GM12878 (cell line): ENCODE results near the gene MYO15A. TPM values are rescaled to one million over a fixed set of nuclear protein-coding genes. Genes with fewer than 3 reads are reported as not detected.
A peak's percentile ranks its signal among the peaks of the same experiment; 100 is the strongest.

Source experiments
- ATAC-seq: fragments of 200-7000 bp; cut with Tn5 transposase; 3 replicates; pipeline ENCODE4 v1.9.1; 2020; ENCODE audit warnings: mild to moderate bottlenecking, moderate library complexity
- BruUV-seq: library from RNA; stranded (reverse); fragments of 400-500 nt; replicated peaks from 2 replicates; lab custom pipeline; 2021; lab: Mats Ljungman, UMichigan
- CTCF ChIA-PET: fragments of 300-600 bp; sonication (Branson Sonifier 250); formaldehyde crosslinking; extraction: SDS; loops from one replicate; lab custom pipeline; 2021; ENCODE audit warnings: inconsistent platforms; lab: Yijun Ruan, JAX
- POLR2A ChIA-PET: fragments of 350-600 bp; formaldehyde crosslinking; extraction: SDS; loops from one replicate; lab custom pipeline; 2021; ENCODE audit warnings: inconsistent platforms; lab: Charles Lee
- RAD21 ChIA-PET: fragments of 300-600 bp; sonication (Branson Sonifier 250); formaldehyde crosslinking; loops from one replicate; lab custom pipeline; 2023; ENCODE audit warnings: antibody characterized with exemption; ENCODE audit not compliant: unreplicated experiment; lab: Charles Lee
- SMC1A ChIA-PET: fragments of 300-600 bp; sonication (Branson Sonifier 250); formaldehyde crosslinking; loops from one replicate; lab custom pipeline; 2023; ENCODE audit not compliant: unreplicated experiment, uncharacterized antibody; lab: Charles Lee
- DNase-seq: peaks from one replicate; pipeline ENCODE4 v3.0.0-alpha.2; 2011; ENCODE audit warnings: low read depth, low spot score
- FAIRE-seq: peaks from 3 replicates; lab custom pipeline; 2011; peaks lifted over from hg19 to GRCh38; lab: Jason Lieb, UNC
- H2AFZ ChIP-seq: 2 replicates; pipeline ENCODE4 v1.6.0; 2011; ENCODE audit warnings: low read depth, low read length, control low read depth; ENCODE audit not compliant: control insufficient read depth
- H3K27ac ChIP-seq: 2 replicates; pipeline ENCODE4 v1.5.1; 2011; ENCODE audit warnings: control low read depth; ENCODE audit not compliant: control insufficient read depth, insufficient read depth
- H3K27me3 ChIP-seq, 2 experiments: replicated peaks in 1 of 2; 2 replicates each; pipeline versions ENCODE4 v1.6.0 to v1.6.1; 2011; ENCODE audit warnings: low read length in 1 of 2; ENCODE audit not compliant: control insufficient read depth in 2 of 2, insufficient read depth in 2 of 2
- H3K36me3 ChIP-seq, 2 experiments: 2 replicates each; pipeline ENCODE4 v1.5.1; 2011; ENCODE audit warnings: low read length in 1 of 2; ENCODE audit not compliant: control insufficient read depth in 2 of 2, insufficient read depth in 2 of 2
- H3K4me1 ChIP-seq: 2 replicates; pipeline ENCODE4 v1.6.1; 2011; ENCODE audit warnings: mild to moderate bottlenecking, low read length, moderate library complexity, mixed read lengths; ENCODE audit not compliant: control insufficient read depth, insufficient read depth
- H3K4me2 ChIP-seq: 2 replicates; pipeline ENCODE4 v1.6.0; 2011; ENCODE audit warnings: control low read depth; ENCODE audit not compliant: control insufficient read depth, insufficient read depth
- H3K4me3 ChIP-seq: fragments of 200-600 bp; sonication (generic); 2 replicates; pipeline ENCODE4 v1.5.1; 2016
- H3K79me2 ChIP-seq: 2 replicates; pipeline ENCODE4 v1.6.0; 2011; ENCODE audit warnings: low read length; ENCODE audit not compliant: control insufficient read depth, insufficient read depth
- H3K9ac ChIP-seq: 2 replicates; pipeline ENCODE4 v1.8.0; 2011; ENCODE audit warnings: low read length, control low read depth, mixed read lengths; ENCODE audit not compliant: control insufficient read depth, insufficient read depth
- H3K9me3 ChIP-seq: replicated peaks from 3 replicates; pipeline ENCODE4 v1.5.1; 2011; ENCODE audit warnings: mild to moderate bottlenecking, low read length; ENCODE audit not compliant: control insufficient read depth, insufficient read depth
- H4K20me1 ChIP-seq: 2 replicates; pipeline ENCODE4 v1.6.0; 2011; ENCODE audit not compliant: control insufficient read depth, insufficient read depth
- ASH2L ChIP-seq: fragments of 300-600, 200-600 bp; sonication (generic); IDR thresholded peaks from 2 replicates; pipeline ENCODE4 v1.6.1; 2017; ENCODE audit warnings: low read depth, mild to moderate bottlenecking, borderline replicate concordance
- CEBPZ ChIP-seq: fragments of 150-350 bp; IDR thresholded peaks from 2 replicates; pipeline ENCODE4 v1.6.1; 2016; ENCODE audit warnings: low read depth, low read length
- FOS ChIP-seq: IDR thresholded peaks from 3 replicates; pipeline ENCODE4 v1.6.1; 2011; ENCODE audit warnings: borderline replicate concordance; ENCODE audit not compliant: insufficient read length; ENCODE audit errors: extremely low read depth
- FOXM1 ChIP-seq: IDR thresholded peaks from 2 replicates; pipeline ENCODE4 v1.6.1; 2012; ENCODE audit warnings: low read depth, mild to moderate bottlenecking, inconsistent platforms, low read length, moderate library complexity
- IRF5 ChIP-seq: fragments of 450-650 bp; IDR thresholded peaks from 2 replicates; pipeline ENCODE4 v1.6.1; 2017; ENCODE audit warnings: borderline replicate concordance
- KAT2A ChIP-seq: conservative IDR thresholded peaks from 2 replicates; pipeline ENCODE4 v1.6.1; 2011; ENCODE audit warnings: low read depth, low read length; ENCODE audit not compliant: control insufficient read depth
- NFXL1 ChIP-seq: fragments of 450-650 bp; IDR thresholded peaks from 2 replicates; pipeline ENCODE4 v1.6.1; 2017; ENCODE audit warnings: antibody characterized with exemption, mild to moderate bottlenecking, borderline replicate concordance
- PAX5 ChIP-seq: IDR thresholded peaks from 2 replicates; pipeline ENCODE4 v1.6.1; 2011; ENCODE audit warnings: low read depth, low read length, borderline replicate concordance
- RUNX3 ChIP-seq: IDR thresholded peaks from 2 replicates; pipeline ENCODE4 v1.6.1; 2012; ENCODE audit warnings: low read length, inconsistent platforms
- SIX5 ChIP-seq: IDR thresholded peaks from 2 replicates; pipeline ENCODE4 v1.6.1; 2011; ENCODE audit warnings: mild to moderate bottlenecking, low read depth, low read length, moderate library complexity; ENCODE audit not compliant: severe bottlenecking
- ZNF384 ChIP-seq: IDR thresholded peaks from 2 replicates; pipeline ENCODE4 v1.6.1; 2012; ENCODE audit warnings: low read depth, mild to moderate bottlenecking, low read length, improper control_type of control experiment, borderline replicate concordance
- WGBS: methylation state at CpG from one replicate; pipeline ENCODE4 v1.1.6; 2016; ENCODE audit warnings: low lambda C conversion rate; ENCODE audit not compliant: insufficient replicate concordance, insufficient coverage; ENCODE audit errors: missing lambda C conversion rate; 5-methylcytosine and 5-hydroxymethylcytosine counted together
- in situ Hi-C: fragments of 300-500 bp; cut with MboI; formaldehyde crosslinking; loops from 9 replicates; pipeline ENCODE4 v1.14.3; 2018; ENCODE audit warnings: mixed read lengths
- intact Hi-C: fragments of 100-400 bp; cut with micrococcal nuclease; formaldehyde crosslinking; loops from one replicate; pipeline ENCODE4 v1.14.2; 2022; ENCODE audit not compliant: unreplicated experiment
- polyA plus RNA-seq, 11 experiments: library from polyadenylated mRNA; depleted of rRNA in 4 of 11; unstranded in 6 of 11; stranded (reverse) in 5 of 11; fragments of >200 nt; fragmentation: Nextera tagmentation in 4 of 11; fragmentation: Illumina TruSeq in 1 of 11; extraction: Ambion mirVana in 4 of 11; extraction: Trizol in 1 of 11; gene quantifications; 1 replicate in 1 of 11; 2 replicates in 10 of 11; pipeline versions ENCODE4 v1.2.1 to v1.2.3, GENCODE V29; 2011 to 2016; ENCODE audit warnings: inconsistent platforms in 2 of 11, missing spikeins in 2 of 11, low read depth in 1 of 11
- total RNA-seq, 4 experiments: library from RNA; depleted of rRNA in 3 of 4; stranded (reverse); fragments of >200 nt in 3 of 4; fragmentation: Illumina TruSeq in 1 of 4; extraction: Trizol in 1 of 4; gene quantifications; 2 replicates each; pipeline versions ENCODE4 v1.2.1 to v1.2.3, GENCODE V29; 2013 to 2021

The MYO15A gene
- total and polyA plus RNA-seq, 10 of the 15 experiments (the other 5 are each of a cell fraction or from before 2014, with no cell fraction given) = 0.03 to 0.77 (median 0.21) TPM; not detected in 4

- H3K36me3 ChIP-seq = no peaks in the 10 kb centered on the region; a peak in 1 of 4 replicates
- TF ChIP-seq RUNX3 (no peak), NFXL1 (no peak), FOXM1 (no peak), FOS (no peak), IRF5 (no peak), ZNF384 (no peak), PAX5 (no peak), SIX5 (no peak), ASH2L (no peak), KAT2A (no peak), CEBPZ (no peak)
- no peaks in the 10 kb centered on the region for H3K27me3 ChIP-seq
- H3K9ac ChIP-seq = no peak overlapping the region
- SMC1A ChIA-PET = no interaction called here
- TSS peak; percentile 61 for BruUV-seq
- RAD21 ChIA-PET = no interaction called here
- no peaks in the 10 kb centered on the region for H3K9me3 ChIP-seq
- no peak for FAIRE-seq
- no peak for DNase-seq
- CTCF ChIA-PET = no interaction called here
- H4K20me1 ChIP-seq = no peaks in the 10 kb centered on the region
- no peak overlapping the region for H3K4me2 ChIP-seq
- H3K79me2 ChIP-seq = no peaks in the 10 kb centered on the region
- intact Hi-C loops = no loop called here
- no peaks in the 10 kb centered on the region for H3K4me1 ChIP-seq
- H2AFZ ChIP-seq = no peak overlapping the region
- no peak overlapping the region for H3K4me3 ChIP-seq
- in situ Hi-C loops = no loop called here
- POLR2A ChIA-PET = no interaction called here
- WGBS = 96% methylated on average over 4 of the region's 4 CpGs
- no peak for ATAC-seq
- H3K27ac ChIP-seq = no peak overlapping the region
These were observed 41.7 kb upstream of the MYO15A start for GRCh38 chr17:18066866-18067265.
